ENCODE measurements around the gene CCT5. TPM values are rescaled to one million over a fixed set of nuclear protein-coding genes. Genes with fewer than 3 reads are reported as not detected.

Gene CCT5
- polyA plus RNA-seq, 5 donors = 187 to 214 (median 194) TPM

Other genes starting within 250 kb of the CCT5 start
- 10 to 100 TPM; 16.5 to 26.0 (median 20.0) TPM for gene ATPSCKMT, start 392 bp upstream of the CCT5 start, polyA plus RNA-seq (ENCODE audit: insufficient read depth in 1 of 5, insufficient read length in 5 of 5, low replicate concordance in 1 of 5)
- gene CMBL, start 57.6 kb downstream of the CCT5 start, polyA plus RNA-seq (ENCODE audit: insufficient read depth in 1 of 5, insufficient read length in 5 of 5, low replicate concordance in 1 of 5) = 10 to 100 TPM; 18.8 to 22.8 (median 22.0) TPM
- 100 to 1,000 TPM; 118 to 201 (median 163) TPM for gene MARCHF6, start 103.4 kb downstream of the CCT5 start, polyA plus RNA-seq (ENCODE audit: insufficient read depth in 1 of 5, insufficient read length in 5 of 5, low replicate concordance in 1 of 5)
- 1 to 10 TPM; 1.5 to 8.1 (median 5.6) TPM for gene ROPN1L, start 191.6 kb downstream of the CCT5 start, polyA plus RNA-seq (ENCODE audit: insufficient read depth in 1 of 5, insufficient read length in 5 of 5, low replicate concordance in 1 of 5)

All from right lung (tissue), 5 donors.